Inferior parietal cortex (tissue), 1 donor: ENCODE results near the gene MGLL.

Experiments used
- DNase-seq: peaks from one replicate; pipeline ENCODE4 v3.0.0-alpha.2; 2016; ENCODE audit errors: extremely low spot score

The MGLL gene

DNA sequence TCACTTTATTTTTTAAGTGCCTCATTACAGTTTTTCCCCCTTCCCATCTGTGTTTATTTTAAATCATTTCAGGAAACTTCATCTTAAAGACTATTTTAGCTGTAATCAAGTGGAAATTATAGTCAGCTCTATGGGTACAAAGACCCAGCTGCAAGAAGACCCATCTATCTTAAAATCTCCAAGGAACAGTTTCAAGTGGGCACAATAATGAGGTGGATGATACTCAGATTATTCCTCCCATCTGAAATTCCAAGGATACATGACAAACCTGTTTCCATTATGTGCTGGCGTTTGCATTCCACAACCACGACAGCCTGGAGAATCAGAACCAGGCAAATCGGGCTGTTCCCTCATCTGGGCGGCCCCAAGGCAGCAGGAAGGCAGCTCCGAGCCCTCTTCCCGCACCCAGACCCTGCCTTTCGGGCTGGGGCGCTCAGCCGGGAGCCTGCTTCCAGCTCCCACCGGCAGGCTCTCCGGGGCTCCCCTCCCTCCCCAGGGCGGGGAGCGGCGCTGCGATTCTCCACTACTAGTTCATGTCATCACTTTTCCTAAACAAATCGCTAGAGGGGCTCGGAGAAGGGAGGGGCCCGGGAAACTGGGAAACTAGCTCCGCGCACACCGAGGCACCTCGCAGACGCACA lies at the start of gene MGLL:
Gene MGLL, minus strand, starts transcription at position 475 of the 641 bp plus-strand sequence. Its CDS starts 197 bp downstream, at position 278.
- DNase-seq: no peak

DNA sequence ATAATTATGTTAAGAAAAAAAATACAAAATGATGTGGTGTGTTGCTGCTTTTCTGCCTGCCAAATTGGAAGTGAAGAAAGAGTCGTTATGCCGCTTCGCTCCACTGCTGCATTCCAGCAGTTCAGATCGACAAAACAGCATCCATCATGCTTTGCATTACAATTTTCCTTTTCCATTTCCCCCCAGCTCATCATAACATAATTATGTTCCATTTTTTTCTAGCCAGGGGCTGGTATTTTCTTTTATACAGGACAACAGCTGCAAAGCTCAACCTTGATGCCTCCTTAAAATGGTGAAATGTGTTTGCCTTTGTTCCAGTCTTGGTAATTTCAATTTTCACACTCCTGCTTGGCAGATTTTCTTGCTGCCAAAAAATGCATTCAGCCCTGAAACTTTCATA lies 47.8 kb upstream of the MGLL start:
- peak; percentile 36 for DNase-seq

DNA sequence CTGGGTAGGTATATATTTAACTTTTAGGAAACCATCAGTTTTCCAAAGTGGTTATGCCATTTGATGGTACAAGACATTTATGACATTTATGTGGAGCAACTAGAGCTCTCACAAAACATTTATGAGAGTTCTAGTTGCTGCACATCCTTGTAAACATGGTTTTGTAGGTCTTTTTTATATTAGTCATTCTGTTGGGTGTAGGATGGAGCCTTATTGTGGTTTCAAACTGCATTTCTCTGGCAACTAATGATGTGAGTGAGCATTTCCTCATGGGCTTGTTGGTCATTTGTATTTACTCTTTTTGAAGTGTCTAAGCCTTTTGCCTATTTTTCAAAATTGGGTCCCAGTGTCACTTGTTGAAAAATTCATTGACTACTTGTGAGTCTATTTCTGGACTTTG lies 45.7 kb upstream of the MGLL start:
- no peak for DNase-seq

DNA sequence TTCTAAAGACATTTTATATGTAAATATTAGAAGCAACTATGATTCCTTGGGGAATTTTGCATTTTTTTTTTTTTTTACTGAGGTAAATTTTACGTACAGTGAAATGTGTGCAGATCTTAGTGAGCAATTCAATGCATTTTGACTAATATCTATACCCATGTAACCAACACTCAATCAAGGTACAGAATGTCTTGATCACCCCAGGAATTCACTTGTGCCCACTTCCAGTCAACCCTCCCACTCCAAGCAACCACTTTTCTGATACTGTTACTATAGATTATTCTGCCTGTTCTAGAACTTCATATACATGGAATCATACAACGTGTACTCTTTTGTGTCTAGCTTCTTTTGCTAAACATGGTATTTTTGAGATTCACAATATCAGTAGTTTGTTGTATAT lies 45.1 kb upstream of the MGLL start:
- no peak for DNase-seq

GRCh38 chr3:127865941-127866340 lies 43.6 kb upstream of the MGLL start:
- DNase-seq: no peak

GRCh38 chr3:127860211-127860696 lies 37.9 kb upstream of the MGLL start:
- DNase-seq: no peak

- DNase-seq: no peak
Observed at GRCh38 chr3:127859730-127860129, 37.4 kb upstream of the MGLL start.

- DNase-seq: no peak
Observed at GRCh38 chr3:127858937-127859336, 36.6 kb upstream of the MGLL start.

DNA sequence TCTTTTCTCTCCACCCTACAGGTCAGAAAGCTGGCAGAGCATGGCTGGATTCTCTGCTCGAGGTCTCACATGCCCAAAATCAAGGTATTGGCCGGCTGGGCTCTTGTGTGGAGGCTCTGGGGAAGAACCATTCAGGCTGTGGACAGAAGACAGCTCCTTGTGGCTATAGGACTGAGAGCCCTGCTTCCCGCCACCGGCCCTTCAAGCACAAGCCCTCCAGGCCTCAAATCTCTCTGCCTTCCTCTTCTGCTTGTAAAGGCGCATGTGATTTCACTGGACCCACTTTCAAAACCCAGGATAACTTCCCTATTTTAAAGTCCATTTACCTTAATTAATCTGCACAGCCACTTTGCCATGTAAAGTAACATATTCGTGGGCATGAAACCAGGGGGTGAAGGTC lies 36.2 kb upstream of the MGLL start:
- DNase-seq: no peak

- no peak for DNase-seq
Observed at GRCh38 chr3:127857333-127857732, 35.0 kb upstream of the MGLL start.

- no peak for DNase-seq
Observed at GRCh38 chr3:127856801-127857200, 34.5 kb upstream of the MGLL start.

GRCh38 chr3:127855246-127855645 lies 32.9 kb upstream of the MGLL start:
- DNase-seq: no peak

DNA sequence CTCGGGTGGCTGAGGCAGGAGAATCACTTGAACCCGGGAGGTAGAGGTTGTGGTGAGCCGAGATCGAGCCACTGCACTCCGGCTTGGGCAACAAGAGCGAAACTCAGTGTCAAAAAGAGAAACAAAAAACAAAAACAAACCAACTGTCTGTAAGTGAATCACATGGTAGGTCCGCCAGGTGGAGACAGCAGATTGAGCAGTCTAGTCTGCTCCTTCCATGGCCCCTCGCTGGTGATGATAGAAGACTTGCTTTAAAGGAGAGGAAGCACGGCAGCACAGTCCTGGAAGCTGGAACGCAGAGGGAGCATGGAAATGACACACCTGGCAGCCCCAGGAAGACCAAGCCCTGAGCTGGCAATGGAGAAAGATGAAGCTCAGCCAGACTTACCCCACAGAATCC lies 31.4 kb upstream of the MGLL start:
- no peak for DNase-seq

DNA sequence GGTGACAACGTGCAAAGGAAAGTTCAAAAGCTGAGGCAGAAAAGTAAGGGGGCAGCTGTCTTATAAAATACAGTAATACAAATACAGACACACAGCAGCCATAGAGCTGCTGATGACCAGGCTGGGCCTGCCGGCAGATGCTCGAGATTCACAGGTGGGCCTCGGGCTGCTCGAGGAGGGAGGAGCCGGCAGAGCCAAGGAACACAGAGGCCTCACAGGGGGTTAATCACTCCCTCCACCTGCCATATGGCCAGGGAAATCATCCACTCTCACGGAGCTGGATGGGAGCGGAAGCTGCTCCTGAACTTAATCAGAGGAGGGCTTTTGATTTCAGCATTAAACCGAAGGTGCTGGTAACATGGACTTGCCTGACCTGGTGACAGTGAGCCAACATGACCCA lies 29.6 kb upstream of the MGLL start:
- no peak for DNase-seq

DNA sequence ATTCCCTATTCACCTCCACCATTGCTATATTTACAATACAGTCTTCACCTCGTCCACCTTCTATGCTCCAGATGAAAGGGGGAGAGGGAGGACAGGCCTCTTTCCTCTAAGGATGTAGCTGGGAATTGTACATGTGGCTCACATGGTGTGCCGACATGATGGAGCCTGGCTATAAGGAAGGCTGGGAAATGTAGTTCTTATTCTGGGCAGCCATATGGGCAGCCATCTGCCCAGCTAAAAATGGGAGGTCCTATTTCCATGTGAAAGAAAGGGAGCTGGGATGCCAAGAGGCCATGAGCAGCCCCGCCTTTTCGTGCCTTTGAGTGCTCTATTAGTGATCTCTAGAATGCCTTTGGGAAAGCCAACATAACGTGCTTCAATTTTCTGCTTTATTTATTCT lies 27.1 kb upstream of the MGLL start:
- peak; percentile 38 for DNase-seq

GRCh38 chr3:127848131-127849129 lies 26.1 kb upstream of the MGLL start:
- DNase-seq: peak; percentile 82

GRCh38 chr3:127847236-127847720 lies 25.0 kb upstream of the MGLL start:
- no peak for DNase-seq

GRCh38 chr3:127846576-127846975 lies 24.3 kb upstream of the MGLL start:
- DNase-seq: peak; percentile 39

GRCh38 chr3:127844326-127844942 lies 22.1 kb upstream of the MGLL start:
- no peak for DNase-seq

- no peak for DNase-seq
Observed at GRCh38 chr3:127840671-127841070, 18.4 kb upstream of the MGLL start.

- DNase-seq: no peak
Observed at GRCh38 chr3:127839099-127839498, 16.8 kb upstream of the MGLL start.
